D721Med (cell line): ENCODE data around the gene FAM110D.

Source experiments
- DNase-seq: peaks from one replicate; pipeline ENCODE4 v3.0.0; 2011; ENCODE audit warnings: low spot score; ENCODE audit not compliant: insufficient read length
- FAIRE-seq: peaks from 2 replicates; lab custom pipeline; 2011; peaks lifted over from hg19 to GRCh38; lab: Jason Lieb, UNC
- TF ChIP-seq, protein P1 (sequence below): IDR thresholded peaks from 2 replicates; pipeline ENCODE4 v1.5.1; 2012; ENCODE audit warnings: mild to moderate bottlenecking, control low read depth; ENCODE audit not compliant: insufficient read depth; ENCODE audit errors: missing control alignments

The FAM110D gene

DNA sequence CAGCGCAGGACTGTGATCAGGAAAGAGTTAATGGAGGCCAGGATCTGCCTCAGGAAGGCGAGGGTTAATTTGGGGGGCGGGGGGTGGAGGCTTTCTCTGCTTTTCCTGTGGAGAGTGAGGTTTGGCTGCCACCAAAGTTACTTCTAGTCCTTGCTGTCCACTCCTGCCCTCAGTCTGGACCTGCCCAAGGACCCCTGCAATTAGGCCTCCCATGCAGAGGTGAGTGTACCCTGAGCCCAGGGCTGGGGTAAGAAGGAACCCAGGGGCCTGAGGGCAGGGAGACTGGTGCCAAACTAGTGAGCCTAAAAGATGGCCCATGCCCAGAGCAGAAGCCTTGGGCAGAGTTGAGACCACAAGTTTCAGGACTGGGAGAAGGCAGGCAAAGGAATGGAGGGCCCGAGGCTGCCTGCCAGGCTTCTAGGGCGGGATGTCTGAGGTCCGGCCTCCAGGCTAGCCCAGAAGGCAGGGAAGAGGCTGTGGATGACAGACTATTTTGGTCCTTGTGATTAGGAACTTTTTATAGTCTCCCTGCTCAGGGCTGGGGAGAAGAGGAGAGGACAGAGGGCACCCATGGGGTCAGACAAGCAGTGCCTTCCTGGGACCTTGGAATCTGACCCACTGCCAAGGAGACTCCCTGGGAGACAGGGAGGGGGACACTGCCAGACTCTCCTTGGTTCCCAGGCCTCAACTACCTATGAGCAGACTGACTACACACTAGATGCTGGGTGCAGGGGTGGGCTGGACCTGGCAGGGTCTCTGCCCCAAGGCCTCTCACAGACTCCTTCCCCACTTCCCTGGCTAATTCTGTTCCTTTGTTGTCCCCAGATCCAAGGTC is at the start of gene FAM110D:
Gene FAM110D (plus strand): TSS at position 172 of the 835 bp plus-strand sequence. CDS start 2,213 bp downstream, outside the sequence.
- TF ChIP-seq, protein P1, sequence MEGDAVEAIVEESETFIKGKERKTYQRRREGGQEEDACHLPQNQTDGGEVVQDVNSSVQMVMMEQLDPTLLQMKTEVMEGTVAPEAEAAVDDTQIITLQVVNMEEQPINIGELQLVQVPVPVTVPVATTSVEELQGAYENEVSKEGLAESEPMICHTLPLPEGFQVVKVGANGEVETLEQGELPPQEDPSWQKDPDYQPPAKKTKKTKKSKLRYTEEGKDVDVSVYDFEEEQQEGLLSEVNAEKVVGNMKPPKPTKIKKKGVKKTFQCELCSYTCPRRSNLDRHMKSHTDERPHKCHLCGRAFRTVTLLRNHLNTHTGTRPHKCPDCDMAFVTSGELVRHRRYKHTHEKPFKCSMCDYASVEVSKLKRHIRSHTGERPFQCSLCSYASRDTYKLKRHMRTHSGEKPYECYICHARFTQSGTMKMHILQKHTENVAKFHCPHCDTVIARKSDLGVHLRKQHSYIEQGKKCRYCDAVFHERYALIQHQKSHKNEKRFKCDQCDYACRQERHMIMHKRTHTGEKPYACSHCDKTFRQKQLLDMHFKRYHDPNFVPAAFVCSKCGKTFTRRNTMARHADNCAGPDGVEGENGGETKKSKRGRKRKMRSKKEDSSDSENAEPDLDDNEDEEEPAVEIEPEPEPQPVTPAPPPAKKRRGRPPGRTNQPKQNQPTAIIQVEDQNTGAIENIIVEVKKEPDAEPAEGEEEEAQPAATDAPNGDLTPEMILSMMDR, result no peak
- DNase-seq (no peak), FAIRE-seq (no peak)

DNA sequence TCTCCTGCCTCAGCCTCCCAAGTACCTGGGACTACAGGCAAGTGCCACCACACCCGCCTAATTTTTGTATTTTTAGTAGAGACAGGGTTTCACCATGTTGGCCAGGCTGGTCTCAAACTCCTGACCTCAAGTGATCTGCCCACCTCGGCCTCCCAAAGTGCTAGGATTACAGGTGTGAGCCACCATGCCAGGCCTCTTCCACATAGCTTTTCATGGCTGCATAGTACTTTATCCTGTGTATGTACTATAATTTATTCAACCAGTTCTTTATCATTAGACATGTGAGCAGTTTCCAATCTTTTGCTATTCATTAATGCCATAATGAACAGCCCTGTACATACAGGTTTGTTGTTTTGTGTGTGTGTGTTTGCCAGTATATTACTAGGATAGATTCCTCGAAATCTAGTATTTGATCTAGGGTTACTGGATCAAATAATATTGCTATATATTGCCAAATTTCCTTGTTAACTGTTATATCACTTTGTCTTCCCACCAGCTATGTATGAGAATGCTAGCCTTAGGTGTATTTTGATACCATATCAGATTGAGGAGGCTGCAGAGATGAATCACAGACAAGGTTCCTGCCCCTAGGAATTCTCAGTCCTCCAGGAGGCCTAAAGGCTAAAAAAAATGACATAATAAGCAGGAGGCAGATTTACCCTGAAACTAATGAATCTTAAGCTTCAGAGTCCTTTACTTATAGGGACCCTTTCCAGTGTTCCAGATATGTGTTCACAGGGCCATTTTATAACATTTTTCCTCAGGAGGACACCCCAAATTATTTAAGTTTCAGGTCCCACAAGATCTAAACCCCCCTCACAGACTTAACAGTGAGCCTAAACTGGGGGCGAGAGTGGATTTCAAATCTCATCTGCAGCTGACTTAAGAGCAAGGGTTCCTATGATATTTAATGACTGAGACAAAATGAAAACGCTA is 49.4 kb upstream of the FAM110D start:
- FAIRE-seq, result no peak
- TF ChIP-seq, protein P1, result no peak
- DNase-seq, result no peak

DNA sequence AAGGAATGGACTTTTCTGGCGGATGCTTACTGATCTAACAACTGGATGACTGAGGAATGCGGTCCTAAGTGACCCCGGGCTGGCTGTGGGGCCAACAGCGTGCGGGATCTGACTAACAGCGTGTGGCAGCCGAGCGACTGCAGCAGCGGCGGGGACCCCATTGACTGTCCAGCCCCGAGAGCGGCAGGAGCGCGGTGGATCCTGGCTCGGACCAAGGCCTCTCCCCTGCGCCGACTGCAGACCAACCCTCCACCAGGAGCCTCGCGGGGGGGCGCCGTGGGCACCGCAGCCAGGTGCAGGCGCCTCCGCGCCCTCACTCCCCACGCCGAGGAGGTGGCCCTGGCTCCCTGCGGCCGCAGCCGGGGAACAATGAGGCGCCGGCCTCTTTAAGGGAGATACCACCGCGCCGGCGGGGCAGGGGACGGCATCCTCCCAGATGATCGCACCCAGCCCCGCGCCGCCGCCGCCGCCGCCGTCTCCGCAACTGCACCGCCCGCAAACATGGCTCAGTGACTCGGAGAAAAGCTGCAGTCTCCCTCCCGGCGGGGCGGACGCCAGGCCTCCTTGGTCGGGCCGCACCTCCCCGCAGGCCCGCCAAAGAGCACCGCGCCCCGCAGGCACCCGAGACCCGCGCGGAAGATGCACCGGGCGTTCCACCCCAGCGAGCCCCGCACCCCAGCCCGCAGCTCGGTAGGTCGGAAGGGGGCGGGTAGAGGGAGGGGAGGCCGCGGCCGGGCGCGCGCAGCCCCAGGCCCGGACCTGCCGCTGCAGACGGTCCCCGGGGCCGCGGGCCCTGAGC is 47.9 kb upstream of the FAM110D start:
- FAIRE-seq (no peak), DNase-seq (peak; percentile 43)
- TF ChIP-seq, protein P1, result no peak

DNA sequence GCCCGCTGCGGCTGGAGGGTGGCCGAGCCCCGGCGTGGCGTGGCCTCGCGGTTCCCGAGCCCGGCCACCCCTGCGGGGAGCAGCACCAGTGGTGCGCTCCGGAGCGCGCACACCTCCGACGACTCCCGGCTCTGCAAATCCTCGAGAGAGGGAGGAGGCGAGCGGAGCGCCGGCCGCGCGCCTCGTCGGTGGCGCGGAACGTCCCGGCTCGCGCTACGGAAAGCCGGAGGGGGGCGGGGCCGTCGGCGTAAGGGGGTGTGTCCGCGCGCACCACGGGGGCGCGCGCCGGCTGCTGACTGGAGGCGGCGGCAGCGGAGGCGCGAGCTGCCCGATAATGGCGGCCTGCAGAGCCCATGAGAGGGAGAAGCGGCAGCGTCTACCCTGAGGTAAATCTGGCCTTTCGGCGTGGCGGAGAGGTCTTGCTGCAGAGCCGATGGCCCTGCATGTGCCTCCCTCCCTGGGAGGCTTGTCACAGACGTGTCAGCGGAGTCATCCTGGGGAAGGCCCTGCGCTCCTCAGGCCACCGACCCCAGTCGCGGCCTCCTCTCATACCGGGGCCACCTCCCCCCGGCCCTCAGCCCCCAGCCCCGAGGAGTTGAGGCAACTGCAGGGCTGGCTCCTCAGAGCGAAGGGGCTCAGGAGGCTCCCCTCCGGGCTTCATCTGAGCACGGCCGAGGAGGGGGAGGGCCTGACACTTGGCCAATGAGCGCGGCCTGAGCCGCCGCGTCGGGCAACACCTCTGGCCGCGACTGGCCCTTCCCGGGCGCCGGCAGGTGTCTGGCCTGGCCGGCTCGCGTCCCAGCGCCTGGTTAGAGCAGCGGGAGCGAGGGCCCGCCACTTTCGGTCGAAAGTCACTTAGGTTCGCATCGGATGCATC is 47.1 kb upstream of the FAM110D start, which contains the start of gene PDIK1L:
Gene PDIK1L (plus strand): TSS at position 295 of the 877 bp plus-strand sequence. CDS start 2,485 bp downstream, outside the sequence.
- peak; percentile 37 for DNase-seq
- no peak for FAIRE-seq
- TF ChIP-seq, protein P1, result no peak

DNA sequence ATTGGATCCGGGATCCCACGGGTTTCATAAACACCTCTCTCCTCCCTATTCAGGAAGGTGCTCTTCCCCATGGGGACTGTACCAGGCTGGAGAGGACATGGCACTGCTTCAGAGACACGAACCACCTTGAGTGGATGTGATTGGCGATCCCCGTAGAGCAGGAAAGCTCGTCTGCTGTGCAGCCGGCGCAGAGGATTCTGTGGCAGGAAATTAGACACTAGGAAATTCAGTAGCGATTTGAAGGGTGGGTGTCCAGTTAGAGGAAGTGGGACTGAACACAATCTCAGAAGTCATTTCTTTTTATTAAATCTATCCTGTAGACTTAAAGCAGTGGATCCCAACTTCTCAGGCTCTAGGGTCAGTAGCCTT is 46.5 kb upstream of the FAM110D start:
- TF ChIP-seq, protein P1, result no peak
- DNase-seq (no peak), FAIRE-seq (no peak)
